GM21723 (cell line): Measurements from ENCODE around the gene LRP1B.
A peak's percentile ranks its signal among the peaks of the same experiment; 100 is the strongest.

Experiments used
- ATAC-seq: cut with Tn5 transposase; IDR thresholded peaks from one replicate; pipeline ENCODE4 v1.9.1; 2021; ENCODE audit warnings: mild to moderate bottlenecking, moderate library complexity; ENCODE audit not compliant: unreplicated experiment

LRP1B gene

DNA sequence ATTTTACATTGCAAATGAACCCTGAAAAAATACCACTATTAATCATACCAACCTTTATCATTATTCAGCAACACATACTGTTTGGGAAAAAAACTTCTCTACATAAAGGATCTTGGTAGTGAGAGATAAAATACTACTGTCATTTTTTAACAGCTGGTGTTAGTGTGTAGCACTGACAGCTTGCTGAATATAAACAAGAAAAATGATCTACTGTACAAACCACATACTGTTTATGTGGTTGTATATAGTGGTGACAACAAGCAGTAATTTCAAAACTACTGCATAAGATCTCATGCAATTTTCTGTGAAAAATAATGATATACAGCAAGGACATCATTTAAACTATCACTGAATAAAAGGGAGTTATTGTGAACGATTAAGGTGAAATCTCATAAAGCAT, 601.2 kb downstream of the LRP1B start:
- no peak for ATAC-seq

DNA sequence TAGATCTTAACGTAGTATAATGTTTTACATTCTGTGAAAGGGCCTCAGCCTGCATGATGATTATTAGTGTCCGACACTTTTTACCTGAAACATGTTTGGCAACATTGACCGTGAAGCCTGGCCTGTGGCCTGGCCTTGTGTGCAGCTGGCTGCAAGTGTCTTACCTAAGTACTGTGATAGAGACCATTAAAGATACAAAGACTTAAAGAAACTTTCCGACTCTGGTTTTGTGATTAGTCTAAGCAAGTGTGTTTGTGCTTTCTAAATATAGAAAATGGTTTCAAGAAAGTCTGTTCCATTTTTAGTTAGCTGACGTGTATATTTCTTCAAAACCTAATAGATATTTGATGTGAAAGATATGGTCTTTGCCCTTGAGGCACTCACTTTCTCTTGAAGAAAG, 601.8 kb downstream of the LRP1B start:
- ATAC-seq = peak; percentile 69

DNA sequence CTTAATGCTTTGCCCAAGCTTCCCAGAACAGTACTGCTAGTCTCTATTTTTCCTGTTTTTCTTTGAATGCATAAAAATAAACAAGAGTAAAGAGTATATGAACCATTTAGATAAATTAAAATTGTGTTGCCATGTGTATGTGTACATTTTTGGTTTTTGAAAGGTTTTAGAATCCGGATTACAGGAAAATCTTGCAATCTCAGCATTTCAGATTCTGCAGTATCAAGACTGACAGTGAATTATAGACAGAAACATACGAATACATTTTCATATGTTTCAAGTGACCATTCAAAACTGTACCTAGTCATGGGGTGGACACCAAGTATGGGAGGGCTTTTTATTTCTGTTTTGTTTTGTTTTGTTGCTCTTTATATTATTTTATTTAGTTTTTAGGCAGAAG, 604.1 kb downstream of the LRP1B start:
- no peak for ATAC-seq

DNA sequence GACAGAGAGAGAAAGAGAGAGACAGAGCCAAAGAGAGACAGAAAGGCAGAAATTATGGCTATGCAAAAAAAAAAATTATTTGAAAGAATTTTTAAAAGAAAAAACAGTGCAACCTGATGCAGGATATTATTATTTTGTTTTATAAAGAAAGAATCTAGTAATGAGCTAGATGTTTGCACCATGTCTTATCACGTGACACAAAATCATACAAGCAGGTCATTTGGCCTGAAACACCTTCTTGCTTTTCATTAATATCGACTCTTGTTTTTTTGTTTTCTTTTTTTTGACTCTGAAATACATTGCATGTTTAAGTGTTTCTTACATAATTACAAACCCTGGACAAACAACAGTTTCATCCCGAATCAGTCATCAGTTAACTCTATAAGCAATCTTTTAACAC, 606.0 kb downstream of the LRP1B start:
- ATAC-seq = no peak

GRCh38 chr2:141523199-141523598, 607.6 kb downstream of the LRP1B start:
- peak; percentile 47 for ATAC-seq

- ATAC-seq = peak; percentile 28
Observed at GRCh38 chr2:141522702-141523101, 608.1 kb downstream of the LRP1B start.

GRCh38 chr2:141522048-141522447, 608.8 kb downstream of the LRP1B start:
- ATAC-seq = no peak

GRCh38 chr2:141519906-141520305, 610.9 kb downstream of the LRP1B start:
- no peak for ATAC-seq

GRCh38 chr2:141517852-141518421, 612.9 kb downstream of the LRP1B start:
- no peak for ATAC-seq

GRCh38 chr2:141517180-141517851, 613.5 kb downstream of the LRP1B start:
- ATAC-seq = no peak

DNA sequence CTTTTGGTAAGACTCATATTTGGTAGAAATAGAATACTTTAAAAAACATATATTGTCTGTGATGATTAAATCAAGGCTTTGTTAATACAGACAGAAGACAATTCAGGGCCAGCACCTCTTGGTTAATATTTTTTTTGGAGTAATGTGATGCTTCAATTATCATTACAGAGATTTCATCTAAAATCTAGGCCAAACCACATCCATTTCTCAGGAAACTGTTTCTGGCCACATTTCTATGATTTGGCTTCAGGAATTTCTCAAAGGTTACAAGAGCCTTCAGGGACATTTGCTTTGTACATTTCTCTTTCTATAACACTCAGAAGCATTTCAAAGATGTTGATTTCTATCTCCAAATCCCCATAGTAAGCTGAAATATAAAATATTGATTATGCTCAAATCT, 614.9 kb downstream of the LRP1B start:
- ATAC-seq = no peak

DNA sequence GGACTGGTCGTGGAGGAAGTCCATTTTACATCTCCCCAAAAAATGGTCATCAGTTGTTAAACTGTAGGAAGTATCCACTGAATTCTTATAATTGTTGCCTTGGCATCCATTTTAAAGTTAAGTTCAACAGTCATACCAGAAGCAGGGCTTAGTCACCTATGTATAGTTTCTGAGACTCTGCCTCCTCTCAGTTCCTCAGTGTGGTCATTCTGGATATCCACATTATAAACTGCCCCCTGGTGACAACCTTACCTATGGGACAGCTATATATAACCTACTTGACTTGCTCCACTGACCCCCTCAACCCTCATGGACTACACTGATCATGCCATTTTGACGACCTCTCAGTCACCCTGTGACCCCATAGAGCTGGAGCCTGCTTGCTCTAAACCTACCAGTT, 617.0 kb downstream of the LRP1B start:
- ATAC-seq = peak; percentile 100

GRCh38 chr2:141508806-141509595, 621.8 kb downstream of the LRP1B start:
- ATAC-seq = no peak

DNA sequence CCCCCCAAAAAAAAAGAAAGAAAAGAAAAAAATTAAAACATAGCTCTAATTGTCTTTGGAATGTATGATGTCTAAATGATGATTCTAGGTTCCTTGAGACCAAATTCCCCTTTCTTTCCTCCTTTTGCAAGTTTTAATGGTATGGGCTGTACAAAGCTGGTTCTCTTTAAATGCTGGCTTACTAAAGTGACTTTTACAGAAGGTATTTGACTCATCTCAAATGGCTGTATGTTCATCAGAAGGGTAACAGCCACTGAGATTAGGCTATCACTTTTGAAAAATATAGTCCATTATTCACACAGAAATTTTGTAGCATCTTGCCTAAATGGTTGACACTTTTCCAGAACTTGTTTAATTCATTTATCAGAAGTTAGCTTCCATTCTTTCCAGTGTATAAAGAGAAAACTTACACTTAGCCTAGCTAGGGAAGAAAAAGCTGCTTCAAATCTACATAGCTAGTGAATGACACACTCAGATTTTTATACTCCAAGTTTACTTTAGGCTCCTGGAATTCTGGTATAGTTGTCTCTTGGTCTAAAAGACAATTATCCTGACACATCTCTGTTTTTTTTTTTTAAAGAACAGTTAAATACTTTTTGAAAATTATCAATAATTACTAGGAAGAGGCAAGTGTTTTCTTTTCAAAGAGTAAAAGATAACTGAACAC, 622.6 kb downstream of the LRP1B start:
- ATAC-seq = no peak

DNA sequence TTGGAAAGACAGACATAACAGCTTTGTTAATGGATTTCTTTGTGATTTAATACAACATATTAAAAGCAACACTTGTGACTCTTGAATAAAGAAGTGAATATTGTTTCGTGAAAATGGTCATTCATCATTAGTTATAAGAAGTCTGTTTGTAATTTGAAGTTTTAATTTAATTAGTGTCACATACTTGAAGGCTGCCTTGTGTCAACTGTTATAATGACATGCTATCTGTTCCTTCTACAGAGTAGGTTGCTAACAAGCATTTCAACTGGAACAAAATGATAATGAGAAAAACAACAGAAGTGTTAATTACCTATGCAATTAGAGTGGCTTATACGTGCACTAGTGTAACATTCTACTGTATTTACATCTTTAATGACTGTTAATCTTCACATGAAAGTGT, 624.7 kb downstream of the LRP1B start:
- ATAC-seq = no peak

- no peak for ATAC-seq
Observed at GRCh38 chr2:141501752-141502151, 629.1 kb downstream of the LRP1B start.

DNA sequence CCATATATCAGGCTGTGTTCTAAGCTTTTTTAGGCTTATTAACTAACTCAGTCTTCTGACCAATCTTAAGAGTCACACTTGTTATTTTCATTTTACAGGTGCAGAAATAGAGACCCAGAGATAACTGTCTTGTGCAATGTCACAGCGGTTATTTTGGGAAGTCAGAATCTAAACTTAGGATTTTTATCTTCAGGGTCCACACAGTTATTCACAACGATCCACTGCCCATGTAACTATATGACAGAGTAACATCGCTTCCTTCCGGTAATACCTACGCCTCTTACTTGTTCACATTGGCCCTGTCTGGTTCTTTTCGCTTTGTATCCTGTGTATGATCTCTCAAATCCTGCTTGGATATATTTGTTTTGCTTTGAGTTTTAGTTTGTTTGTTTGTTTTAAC, 631.7 kb downstream of the LRP1B start:
- ATAC-seq = no peak

- ATAC-seq = no peak
Observed at GRCh38 chr2:141498561-141498960, 632.3 kb downstream of the LRP1B start.

DNA sequence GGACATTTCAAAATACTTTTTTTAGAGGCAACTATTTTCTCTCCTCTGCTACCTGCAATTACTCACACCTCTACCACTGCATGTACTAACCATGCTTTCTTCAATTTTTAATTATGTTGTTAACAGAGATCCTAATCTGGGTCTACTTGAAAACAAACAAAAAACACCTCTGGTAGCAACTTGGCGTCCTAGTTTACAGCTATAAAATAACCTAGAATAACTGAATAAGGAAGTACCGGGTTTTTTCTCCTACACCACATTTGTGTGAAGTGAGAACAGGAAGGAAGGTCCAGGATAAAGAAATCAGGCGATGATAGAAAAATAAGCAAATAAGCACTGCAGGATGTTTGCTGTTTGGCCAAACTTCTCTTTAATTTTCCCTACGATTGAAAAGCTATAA, 633.5 kb downstream of the LRP1B start:
- ATAC-seq = no peak

GRCh38 chr2:141496810-141497209, 634.0 kb downstream of the LRP1B start:
- no peak for ATAC-seq

- no peak for ATAC-seq
Observed at GRCh38 chr2:141493936-141494335, 636.9 kb downstream of the LRP1B start.

GRCh38 chr2:141492816-141493215, 638.0 kb downstream of the LRP1B start:
- ATAC-seq = no peak
